Thymus (tissue), 14 donors: ENCODE measurements around the gene MMP2. TPM values are rescaled to one million over a fixed set of nuclear protein-coding genes. Genes with fewer than 3 reads are reported as not detected.
A peak's percentile ranks its signal among the peaks of the same experiment; 100 is the strongest.

Source experiments
- DNase-seq, 9 donors: peaks; one replicate each; pipeline ENCODE4 v3.0.0-alpha.2; 2013; ENCODE audit warnings: low spot score in 9 of 9, low read depth in 6 of 9, missing footprints in 1 of 9
- H3K27ac ChIP-seq, 2 donors: one replicate each; pipeline ENCODE4 v1.5.1; 2013; ENCODE audit warnings: control low read depth in 1 of 2, low read depth in 1 of 2, low read length in 1 of 2, mild to moderate bottlenecking in 1 of 2, moderate library complexity in 1 of 2
- H3K27me3 ChIP-seq, 2 donors: one replicate each; pipeline ENCODE4 v1.5.1; 2013; ENCODE audit warnings: low read length in 1 of 2; ENCODE audit not compliant: control insufficient read depth in 2 of 2, insufficient read depth in 1 of 2
- H3K36me3 ChIP-seq, 2 donors: one replicate each; pipeline ENCODE4 v1.5.1; 2013; ENCODE audit warnings: low read length in 1 of 2, mild to moderate bottlenecking in 1 of 2, moderate library complexity in 1 of 2; ENCODE audit not compliant: control insufficient read depth in 2 of 2, insufficient read depth in 2 of 2
- H3K4me1 ChIP-seq, 2 donors: one replicate each; pipeline ENCODE4 v1.5.1; 2013; ENCODE audit warnings: low read length in 2 of 2; ENCODE audit not compliant: control insufficient read depth in 2 of 2, insufficient read depth in 2 of 2
- H3K4me3 ChIP-seq, 2 donors: one replicate each; pipeline ENCODE4 v1.5.1; 2013; ENCODE audit warnings: low read length in 2 of 2, control low read depth in 1 of 2, mild to moderate bottlenecking in 1 of 2
- H3K9me3 ChIP-seq, 2 donors: one replicate each; pipeline ENCODE4 v1.5.1; 2013; ENCODE audit warnings: low read length in 1 of 2, mild to moderate bottlenecking in 1 of 2; ENCODE audit not compliant: control insufficient read depth in 2 of 2, insufficient read depth in 1 of 2
- WGBS: extraction: QIAGEN DNeasy Blood & Tissue Kit; methylation state at CpG from one replicate; pipeline ENCODE4 v1.1.7; 2013; 5-methylcytosine and 5-hydroxymethylcytosine counted together
- long read RNA-seq, 10 donors: transcript quantifications; one replicate each; lab custom pipeline, GENCODE V29; 2026
- polyA plus RNA-seq: library from polyadenylated mRNA; stranded (reverse); fragments of 200-250 nt; gene quantifications from one replicate; pipeline ENCODE4 v1.2.3, GENCODE V29; 2013
- total RNA-seq: library from RNA; stranded (reverse); fragments of 120-200 nt; gene quantifications from one replicate; pipeline ENCODE4 v1.2.4, GENCODE V29; 2013
- donor health status: healthy.

Gene MMP2
- total RNA-seq (8.5 TPM), polyA plus RNA-seq (14.3 TPM)
- long read RNA-seq, donor 1, partial matches to known transcripts = 0 of 3 reads
- long read RNA-seq, donor 1, other reads (novel, unspliced or antisense) = 0 of 3 reads
- long read RNA-seq, donor 2 = 0 reads
- long read RNA-seq, donor 3, transcript MMP2-201 (13 exons, 3,741 nt) = major isoform, 6 of 6 reads
- long read RNA-seq, donor 3, partial matches to known transcripts = 0 of 6 reads
- long read RNA-seq, donor 3, other reads (novel, unspliced or antisense) = 0 of 6 reads
- long read RNA-seq, donor 4, transcript MMP2-201 (13 exons, 3,741 nt) = major isoform, 5 of 5 reads
- long read RNA-seq, donor 4, partial matches to known transcripts = 0 of 5 reads
- long read RNA-seq, donor 4, other reads (novel, unspliced or antisense) = 0 of 5 reads
- long read RNA-seq, donor 5, transcript MMP2-201 (13 exons, 3,741 nt) = major isoform, 18 of 18 reads
- long read RNA-seq, donor 5, partial matches to known transcripts = 0 of 18 reads
- long read RNA-seq, donor 5, other reads (novel, unspliced or antisense) = 0 of 18 reads
- long read RNA-seq, donor 6, transcript MMP2-201 (13 exons, 3,741 nt) = major isoform, 14 of 14 reads
- long read RNA-seq, donor 6, partial matches to known transcripts = 0 of 14 reads
- long read RNA-seq, donor 6, other reads (novel, unspliced or antisense) = 0 of 14 reads
- long read RNA-seq, donor 7, partial matches to known transcripts = 0 of 2 reads
- long read RNA-seq, donor 7, other reads (novel, unspliced or antisense) = 0 of 2 reads
- long read RNA-seq, donor 8, partial matches to known transcripts = 0 of 2 reads
- long read RNA-seq, donor 8, other reads (novel, unspliced or antisense) = 0 of 2 reads
- long read RNA-seq, donor 9, transcript MMP2-201 (13 exons, 3,741 nt) = major isoform, 6 of 6 reads
- long read RNA-seq, donor 9, partial matches to known transcripts = 0 of 6 reads
- long read RNA-seq, donor 9, other reads (novel, unspliced or antisense) = 0 of 6 reads
- long read RNA-seq, donor 10, partial matches to known transcripts = 0 of 4 reads
- long read RNA-seq, donor 10, other reads (novel, unspliced or antisense) = 0 of 4 reads

- Histone ChIP-seq H3K27ac (no peak within 1 kb of the TSS), H3K36me3 (no peaks in the 10 kb centered on the region), H3K27me3 (peaks cover 29 to 45% of the 10 kb centered on the region in 2 donors), H3K4me1 (no peaks in the 10 kb centered on the region), H3K9me3 (no peaks in the 10 kb centered on the region), H3K4me3 (peak within 1 kb of the TSS; percentile 5 to 18)
- DNase-seq = no peak
- WGBS = 2% methylated on average over 46 of the region's 46 CpGs
These were observed at the start of gene MMP2 for GRCh38 chr16:55478827-55479429. TSS of gene MMP2 (plus strand) at chr16:55479198. CDS start at chr16:55479480, 282 bp downstream.

- no peak for DNase-seq
- WGBS = 94% methylated on average over 5 of the region's 5 CpGs
These were observed 46.0 kb upstream of the MMP2 start for GRCh38 chr16:55433030-55433429.

GRCh38 chr16:55433535-55433934 is 45.5 kb upstream of the MMP2 start:
- H3K27ac ChIP-seq = no peak overlapping the region
- DNase-seq = no peak
- no peaks in the 10 kb centered on the region for H3K36me3 ChIP-seq
- WGBS = 95% methylated on average over 5 of the region's 5 CpGs
- no peak overlapping the region for H3K4me3 ChIP-seq
- no peaks in the 10 kb centered on the region for H3K9me3 ChIP-seq
- H3K4me1 ChIP-seq = no peaks in the 10 kb centered on the region
- no peaks in the 10 kb centered on the region for H3K27me3 ChIP-seq

More at GRCh38 chr16:55433030-55433429, 46.0 kb upstream of the MMP2 start:
- H3K4me3 ChIP-seq = no peak overlapping the region
- H3K9me3 ChIP-seq = no peaks in the 10 kb centered on the region
- no peak overlapping the region for H3K27ac ChIP-seq
- H3K4me1 ChIP-seq = no peaks in the 10 kb centered on the region
- no peaks in the 10 kb centered on the region for H3K36me3 ChIP-seq
- no peaks in the 10 kb centered on the region for H3K27me3 ChIP-seq

- H3K27ac ChIP-seq = no peak overlapping the region
- no peaks in the 10 kb centered on the region for H3K9me3 ChIP-seq
- no peaks in the 10 kb centered on the region for H3K4me1 ChIP-seq
- DNase-seq = no peak
- no peaks in the 10 kb centered on the region for H3K27me3 ChIP-seq
- WGBS = 88% methylated on average over 4 of the region's 4 CpGs
- H3K36me3 ChIP-seq = no peaks in the 10 kb centered on the region
- H3K4me3 ChIP-seq = no peak overlapping the region
These were observed 45.0 kb upstream of the MMP2 start for GRCh38 chr16:55434000-55434399.

GRCh38 chr16:55435387-55435786 is 43.6 kb upstream of the MMP2 start:
- WGBS = 7% methylated on average over 5 of the region's 5 CpGs
- no peak overlapping the region for H3K27ac ChIP-seq

GRCh38 chr16:55436587-55436986 is 42.4 kb upstream of the MMP2 start:
- Histone ChIP-seq H3K27me3 (no peaks in the 10 kb centered on the region), H3K36me3 (no peaks in the 10 kb centered on the region), H3K9me3 (no peaks in the 10 kb centered on the region), H3K4me3 (no peak overlapping the region), H3K4me1 (no peaks in the 10 kb centered on the region), H3K27ac (no peak overlapping the region)
- 93% methylated on average over 3 of the region's 3 CpGs for WGBS
- DNase-seq = no peak

More at GRCh38 chr16:55435387-55435786, 43.6 kb upstream of the MMP2 start:
- Histone ChIP-seq H3K36me3 (no peaks in the 10 kb centered on the region), H3K4me1 (no peaks in the 10 kb centered on the region), H3K9me3 (no peaks in the 10 kb centered on the region), H3K4me3 (no peak overlapping the region), H3K27me3 (no peaks in the 10 kb centered on the region)
- DNase-seq = no peak

GRCh38 chr16:55437625-55438024 is 41.4 kb upstream of the MMP2 start:
- Histone ChIP-seq H3K4me3 (no peak overlapping the region), H3K9me3 (no peaks in the 10 kb centered on the region), H3K27ac (no peak overlapping the region), H3K27me3 (no peaks in the 10 kb centered on the region), H3K36me3 (no peaks in the 10 kb centered on the region), H3K4me1 (no peaks in the 10 kb centered on the region)
- no peak for DNase-seq
- WGBS = 88% methylated on average over 3 of the region's 3 CpGs

GRCh38 chr16:55438281-55438680 is 40.7 kb upstream of the MMP2 start:
- DNase-seq = no peak
- H3K4me1 ChIP-seq = no peaks in the 10 kb centered on the region
- H3K27ac ChIP-seq = no peak overlapping the region

More at GRCh38 chr16:55438281-55438680, 40.7 kb upstream of the MMP2 start:
- Histone ChIP-seq H3K9me3 (no peaks in the 10 kb centered on the region), H3K4me3 (no peak overlapping the region), H3K36me3 (no peaks in the 10 kb centered on the region), H3K27me3 (no peaks in the 10 kb centered on the region)
